GM12865 (cell line): ENCODE measurements around the gene ATP1A1.

Experiments
- DNase-seq: peaks from one replicate; pipeline ENCODE4 v3.0.0; 2010; ENCODE audit warnings: low read depth
- H3K4me3 ChIP-seq: 2 replicates; pipeline ENCODE4 v1.5.1; 2011; ENCODE audit warnings: mild to moderate bottlenecking, low read depth, low read length, control low read depth
- CTCF ChIP-seq: IDR thresholded peaks from 2 replicates; pipeline ENCODE4 v1.5.1; 2011; ENCODE audit warnings: low read length, control low read depth, low read depth, inconsistent platforms; ENCODE audit not compliant: insufficient read depth; ENCODE audit errors: missing control alignments

Gene ATP1A1

GRCh38 chr1:116424863-116425262 is 51.8 kb downstream of the ATP1A1 start:
- DNase-seq, result no peak
- no peak overlapping the region for H3K4me3 ChIP-seq
- TF ChIP-seq CTCF, result no peak

GRCh38 chr1:116425987-116426386 is 52.9 kb downstream of the ATP1A1 start:
- no peak for DNase-seq
- no peak overlapping the region for H3K4me3 ChIP-seq
- TF ChIP-seq CTCF, result no peak

- DNase-seq, result no peak
- no peak overlapping the region for H3K4me3 ChIP-seq
- no peak for TF ChIP-seq CTCF
Measured at GRCh38 chr1:116426401-116426800, 53.4 kb downstream of the ATP1A1 start.

GRCh38 chr1:116428576-116428975 is 55.5 kb downstream of the ATP1A1 start:
- TF ChIP-seq CTCF, result no peak
- DNase-seq, result no peak
- H3K4me3 ChIP-seq, result no peak overlapping the region

GRCh38 chr1:116429821-116430374 is 56.9 kb downstream of the ATP1A1 start:
- TF ChIP-seq CTCF, result no peak
- no peak for DNase-seq
- H3K4me3 ChIP-seq, result no peak overlapping the region

- no peak for DNase-seq
- TF ChIP-seq CTCF, result no peak
- H3K4me3 ChIP-seq, result no peak overlapping the region
Measured at GRCh38 chr1:116431870-116432500, 58.9 kb downstream of the ATP1A1 start.
